GM21515 (cell line): ENCODE measurements around the gene SGCE.

ENCODE experiments used
- ATAC-seq: cut with Tn5 transposase; IDR thresholded peaks from one replicate; pipeline ENCODE4 v1.9.1; 2021; ENCODE audit not compliant: unreplicated experiment

Gene SGCE

GRCh38 chr7:94575646-94576045, 80.3 kb downstream of the SGCE start:
- ATAC-seq = no peak

- no peak for ATAC-seq
Observed at GRCh38 chr7:94571816-94572215, 84.1 kb downstream of the SGCE start.

GRCh38 chr7:94567396-94567795, 88.5 kb downstream of the SGCE start:
- ATAC-seq = no peak

GRCh38 chr7:94565247-94565894, 90.6 kb downstream of the SGCE start:
- no peak for ATAC-seq

- ATAC-seq = no peak
Observed at GRCh38 chr7:94562525-94562924, 93.4 kb downstream of the SGCE start.

- ATAC-seq = no peak
Observed at GRCh38 chr7:94561841-94562514, 94.0 kb downstream of the SGCE start.

- ATAC-seq = no peak
Observed at GRCh38 chr7:94559972-94560371, 96.0 kb downstream of the SGCE start.

- ATAC-seq = no peak
Observed at GRCh38 chr7:94557215-94557614, 98.7 kb downstream of the SGCE start.

- peak; percentile 63 for ATAC-seq
Observed at GRCh38 chr7:94556028-94556427, 99.9 kb downstream of the SGCE start.

GRCh38 chr7:94547126-94547525, 108.8 kb downstream of the SGCE start:
- no peak for ATAC-seq

- no peak for ATAC-seq
Observed at GRCh38 chr7:94540428-94540827, 115.5 kb downstream of the SGCE start.
